Measurements from ENCODE around the gene ADAMTS9. TPM values are rescaled to one million over a fixed set of nuclear protein-coding genes. Genes with fewer than 3 reads are reported as not detected.

Gene ADAMTS9
- 0.43 and 56.4 TPM in 2 replicates for total RNA-seq

GRCh38 chr3:64687781-64688604, at the start of gene ADAMTS9:
ADAMTS9 (minus strand) TSS chr3:64688000; CDS start chr3:64687657, 343 bp downstream.

All from tracheal epithelial cell (primary cell).